Ishikawa (cell line): Measurements from ENCODE around the gene CAMSAP3.

Experiments
- CREB1 ChIP-seq: IDR thresholded peaks from 2 replicates; pipeline ENCODE4 v1.6.1; 2012; ENCODE audit warnings: low read depth
- RAD21 ChIP-seq: IDR thresholded peaks from 2 replicates; pipeline ENCODE4 v1.6.1; 2012; ENCODE audit warnings: low read depth
- TCF12 ChIP-seq: IDR thresholded peaks from 2 replicates; pipeline ENCODE4 v1.6.1; 2012; ENCODE audit warnings: low read depth
- YY1 ChIP-seq: IDR thresholded peaks from 2 replicates; pipeline ENCODE4 v1.6.1; 2012; ENCODE audit warnings: low read depth

DNA sequence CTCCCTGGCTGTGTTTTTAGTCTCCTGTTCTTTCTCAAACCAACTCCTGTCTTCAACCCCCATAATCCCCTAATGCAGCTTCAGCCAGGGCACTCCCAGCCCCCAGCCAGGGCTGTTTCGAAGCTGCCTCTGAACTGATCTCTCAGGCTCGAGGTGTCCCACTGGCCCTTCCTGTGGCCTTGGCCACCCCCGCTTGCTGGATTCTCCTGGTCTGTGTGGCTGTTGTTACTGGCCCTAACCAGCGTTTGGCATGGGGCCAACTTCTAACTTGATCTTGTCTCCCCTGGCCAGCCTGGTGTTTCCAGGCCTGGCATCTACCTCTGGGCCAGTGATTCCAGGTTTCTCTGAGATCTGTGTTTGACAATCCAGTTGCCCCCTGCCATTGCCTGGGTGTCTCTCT is 22.7 kb downstream of the CAMSAP3 start:
- TF ChIP-seq RAD21 (no peak), TCF12 (no peak), CREB1 (no peak), YY1 (no peak)
